SU-DHL-6 (cell line): ENCODE measurements around the gene XPO5.

Source experiments
- H2AFZ ChIP-seq: fragments of 200-600 bp; sonication (generic); 2 replicates; pipeline ENCODE4 v1.6.1; 2014; ENCODE audit warnings: low read depth, mild to moderate bottlenecking, moderate library complexity, mixed read lengths, antibody characterized with exemption, low read length; ENCODE audit not compliant: severe bottlenecking
- H3F3A ChIP-seq: fragments of 200-600 bp; shearing (Covaris generic); 2 replicates; pipeline ENCODE4 v1.6.0; 2016; ENCODE audit warnings: antibody characterized with exemption, mild to moderate bottlenecking; ENCODE audit not compliant: insufficient read depth
- H3K27ac ChIP-seq: fragments of 200-600 bp; sonication (generic); 2 replicates; pipeline ENCODE4 v1.5.1; 2016; ENCODE audit warnings: low read depth, mild to moderate bottlenecking, low read length, moderate library complexity, mixed read lengths
- H3K27me3 ChIP-seq: fragments of 200-600 bp; sonication (generic), shearing (Covaris generic); 2 replicates; pipeline ENCODE4 v1.6.0; 2014; ENCODE audit warnings: mild to moderate bottlenecking, low read length
- H3K36me3 ChIP-seq: fragments of 200-600 bp; sonication (generic); 2 replicates; pipeline ENCODE4 v1.6.1; 2014; ENCODE audit warnings: mild to moderate bottlenecking, low read length, mixed read lengths
- H3K4me2 ChIP-seq: fragments of 300-600, 200-600 bp; shearing (Covaris generic), sonication (generic); 2 replicates; pipeline ENCODE4 v1.6.0; 2014; ENCODE audit warnings: low read length, low read depth, mild to moderate bottlenecking; ENCODE audit not compliant: poor library complexity, severe bottlenecking
- H3K4me3 ChIP-seq: fragments of 200-600 bp; sonication (generic); 2 replicates; pipeline ENCODE4 v1.5.1; 2014; ENCODE audit warnings: antibody characterized with exemption, low read length, mild to moderate bottlenecking, mixed read lengths; ENCODE audit not compliant: insufficient read depth, poor library complexity, severe bottlenecking
- H3K79me2 ChIP-seq: fragments of 200-600 bp; sonication (generic); 2 replicates; pipeline ENCODE4 v1.6.1; 2014; ENCODE audit warnings: mild to moderate bottlenecking, low read length, moderate library complexity; ENCODE audit not compliant: insufficient read depth
- H3K9ac ChIP-seq: fragments of 200-600 bp; sonication (generic); 2 replicates; pipeline ENCODE4 v1.7.0; 2014; ENCODE audit warnings: mild to moderate bottlenecking, low read length
- H3K9me2 ChIP-seq: fragments of 200-600 bp; sonication (generic); replicated peaks from 2 replicates; pipeline ENCODE4 v1.6.1; 2014; ENCODE audit warnings: low read length; ENCODE audit not compliant: insufficient read depth
- H3K9me3 ChIP-seq: fragments of 200-600 bp; sonication (generic); 2 replicates; pipeline ENCODE4 v1.6.1; 2014; ENCODE audit warnings: low read length, mixed read lengths; ENCODE audit not compliant: insufficient read depth
- H4K20me1 ChIP-seq: fragments of 200-600 bp; sonication (generic); 2 replicates; pipeline ENCODE4 v1.6.1; 2014; ENCODE audit warnings: low read depth, mild to moderate bottlenecking, antibody characterized with exemption, low read length, moderate library complexity, mixed read lengths
- CTCF ChIP-seq: fragments of 200-600 bp; sonication (generic); IDR thresholded peaks from one replicate; pipeline ENCODE4 v1.5.1; 2017; ENCODE audit warnings: antibody characterized with exemption, mild to moderate bottlenecking, low read length, moderate library complexity; ENCODE audit not compliant: insufficient read depth, poor library complexity, severe bottlenecking
- EZH2phosphoT487 ChIP-seq: fragments of 200-600 bp; sonication (generic), shearing (Covaris generic); conservative IDR thresholded peaks from 2 replicates; pipeline ENCODE4 v1.6.1; 2018; ENCODE audit warnings: mild to moderate bottlenecking, antibody characterized with exemption, low read length, moderate library complexity, mixed read lengths

The XPO5 gene

GRCh38 chr6:43588194-43588593, 12.4 kb upstream of the XPO5 start:
- peaks cover 54% of the 10 kb centered on the region for H3K79me2 ChIP-seq
- no peak for TF ChIP-seq EZH2phosphoT487
- TF ChIP-seq CTCF: no peak
- no peaks in the 10 kb centered on the region for H3K9me2 ChIP-seq
- no peak overlapping the region for H3K27ac ChIP-seq
- H3K36me3 ChIP-seq: peaks cover 65% of the 10 kb centered on the region
- no peak overlapping the region for H2AFZ ChIP-seq
- H3K4me2 ChIP-seq: no peak overlapping the region
- H3K9ac ChIP-seq: no peak overlapping the region
- peaks cover 6% of the 10 kb centered on the region for H4K20me1 ChIP-seq
- H3F3A ChIP-seq: peaks cover 25% of the 10 kb centered on the region
- H3K4me3 ChIP-seq: no peak overlapping the region
- no peaks in the 10 kb centered on the region for H3K9me3 ChIP-seq
- H3K27me3 ChIP-seq: no peaks in the 10 kb centered on the region

GRCh38 chr6:43584892-43585570, 9.2 kb upstream of the XPO5 start:
- H3K79me2 ChIP-seq: peaks cover 41% of the 10 kb centered on the region
- peaks cover 61% of the 10 kb centered on the region for H3K36me3 ChIP-seq
- H3K27ac ChIP-seq: no peak overlapping the region
- H3K9me3 ChIP-seq: no peaks in the 10 kb centered on the region
- H4K20me1 ChIP-seq: peaks cover 7% of the 10 kb centered on the region; the same call in 1 of the 2 replicates
- no peak overlapping the region for H3K9ac ChIP-seq
- H3K9me2 ChIP-seq: no peaks in the 10 kb centered on the region
- H3K4me2 ChIP-seq: no peak overlapping the region
- H2AFZ ChIP-seq: no peak overlapping the region
- H3K27me3 ChIP-seq: no peaks in the 10 kb centered on the region
- H3F3A ChIP-seq: peaks cover 22% of the 10 kb centered on the region
- H3K4me3 ChIP-seq: no peak overlapping the region
- no peak for TF ChIP-seq CTCF
- TF ChIP-seq EZH2phosphoT487: no peak

- H3K79me2 ChIP-seq: peaks cover 49% of the 10 kb centered on the region
- no peak overlapping the region for H3K9ac ChIP-seq
- H4K20me1 ChIP-seq: peaks cover 20% of the 10 kb centered on the region
- no peaks in the 10 kb centered on the region for H3K9me2 ChIP-seq
- H3K9me3 ChIP-seq: no peaks in the 10 kb centered on the region
- H3K4me2 ChIP-seq: no peak overlapping the region
- H3K27ac ChIP-seq: no peak overlapping the region
- no peak overlapping the region for H2AFZ ChIP-seq
- H3K36me3 ChIP-seq: peaks cover 61% of the 10 kb centered on the region
- peaks cover 33% of the 10 kb centered on the region for H3F3A ChIP-seq
- H3K27me3 ChIP-seq: no peaks in the 10 kb centered on the region
- TF ChIP-seq CTCF (no peak), EZH2phosphoT487 (no peak)
- H3K4me3 ChIP-seq: no peak overlapping the region
Measured at GRCh38 chr6:43582911-43583310, 7.1 kb upstream of the XPO5 start.
